Measurements from ENCODE around the gene FAM120B.

The FAM120B gene

GRCh38 chr6:170429450-170429849 lies 122.9 kb downstream of the FAM120B start:
- DNase-seq: no peak

DNA sequence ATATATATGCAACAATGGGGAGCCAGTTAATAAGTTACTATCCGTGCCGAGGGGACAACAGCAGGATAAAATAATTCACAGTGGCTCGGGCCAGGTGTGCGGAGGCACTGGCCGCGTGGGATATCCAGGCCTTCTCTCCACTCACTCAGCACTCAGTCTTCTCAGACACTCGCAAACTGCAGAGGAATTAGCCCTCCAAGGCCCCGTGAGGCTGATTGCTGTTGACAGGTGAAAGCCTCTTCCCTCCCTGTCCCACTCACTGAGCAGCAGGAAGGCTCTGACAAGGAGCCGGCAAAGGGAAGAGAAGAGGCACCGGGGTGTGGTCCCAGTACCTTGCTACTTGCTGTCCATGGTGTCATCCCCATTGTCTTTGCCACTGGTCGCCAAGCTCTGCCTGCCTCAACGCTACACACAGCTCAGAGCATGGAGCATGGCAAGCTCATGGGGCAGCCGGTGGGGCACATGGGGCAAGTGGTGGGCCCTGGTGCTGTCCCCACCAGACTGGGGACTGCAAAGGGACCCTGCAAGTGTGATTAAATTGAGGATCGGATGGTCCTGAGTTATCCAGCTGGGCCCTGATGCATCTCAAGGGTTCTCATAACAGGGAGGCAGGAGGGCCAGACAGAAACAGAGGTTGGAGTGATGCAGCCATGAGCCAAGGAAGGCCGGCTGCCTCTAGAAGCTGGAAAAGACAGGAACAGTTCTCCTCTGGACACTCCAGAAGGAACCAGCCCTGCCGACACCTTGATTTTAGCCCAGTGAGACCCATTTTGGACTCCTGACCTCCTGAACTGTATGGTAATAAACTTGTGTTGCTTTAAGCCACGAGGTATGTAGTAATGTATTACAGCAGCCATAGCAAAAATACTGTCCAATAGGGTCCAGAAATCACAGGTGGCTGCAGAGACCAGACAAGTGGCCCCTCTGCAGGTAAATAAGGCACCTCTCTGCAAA lies 126.9 kb downstream of the FAM120B start:
- DNase-seq: no peak

GRCh38 chr6:170434117-170434820 lies 127.7 kb downstream of the FAM120B start:
- no peak for DNase-seq

- DNase-seq: no peak
Measured at GRCh38 chr6:170434821-170435155, 128.2 kb downstream of the FAM120B start.

DNA sequence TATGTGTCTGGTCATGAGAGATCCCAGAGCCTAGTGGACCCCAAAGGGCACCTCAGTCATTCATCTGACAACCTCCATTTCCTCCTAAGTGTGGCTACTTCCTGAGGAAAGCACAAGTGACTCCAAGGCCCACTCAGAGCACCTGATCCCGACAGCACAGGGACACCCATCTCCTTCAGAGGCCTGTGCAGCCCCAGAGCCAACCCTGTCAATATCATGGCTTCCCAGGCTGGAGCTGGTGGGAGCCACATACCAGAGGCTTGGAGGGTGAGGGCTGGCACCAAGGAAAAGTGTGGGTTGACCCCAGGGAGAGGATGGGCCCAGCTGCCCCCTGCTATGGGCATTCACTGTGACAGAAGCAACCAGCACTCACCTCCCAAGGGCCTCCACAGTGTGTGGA lies 129.2 kb downstream of the FAM120B start:
- DNase-seq: no peak

DNA sequence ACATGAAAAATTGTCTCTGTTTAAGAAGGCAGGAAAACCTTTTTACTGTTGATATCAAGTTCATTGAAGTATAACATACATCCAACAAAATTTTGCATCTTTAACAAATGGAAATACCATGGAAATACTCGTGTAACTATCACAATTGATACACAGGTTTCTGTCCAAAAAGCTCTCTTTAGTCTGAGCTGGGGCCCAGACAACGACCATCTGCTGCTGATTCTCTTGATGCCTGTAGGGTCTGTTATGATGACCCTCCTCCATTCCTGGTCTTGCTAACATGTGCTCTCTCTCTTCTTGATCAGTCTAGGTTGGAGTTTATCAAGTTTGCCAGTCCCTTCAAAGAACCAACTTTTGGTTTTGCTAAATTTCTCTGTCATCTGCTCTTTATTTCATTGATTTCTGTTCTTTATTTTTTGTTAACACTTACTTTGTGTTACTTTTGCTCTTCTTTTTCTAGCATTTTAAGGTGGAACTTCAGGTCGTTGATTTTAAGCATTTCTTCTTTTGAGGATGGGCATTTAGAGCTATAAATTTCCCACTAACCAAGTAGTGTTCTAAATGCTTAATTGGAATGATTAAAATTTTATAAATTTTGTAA lies 129.8 kb downstream of the FAM120B start:
- no peak for DNase-seq

DNA sequence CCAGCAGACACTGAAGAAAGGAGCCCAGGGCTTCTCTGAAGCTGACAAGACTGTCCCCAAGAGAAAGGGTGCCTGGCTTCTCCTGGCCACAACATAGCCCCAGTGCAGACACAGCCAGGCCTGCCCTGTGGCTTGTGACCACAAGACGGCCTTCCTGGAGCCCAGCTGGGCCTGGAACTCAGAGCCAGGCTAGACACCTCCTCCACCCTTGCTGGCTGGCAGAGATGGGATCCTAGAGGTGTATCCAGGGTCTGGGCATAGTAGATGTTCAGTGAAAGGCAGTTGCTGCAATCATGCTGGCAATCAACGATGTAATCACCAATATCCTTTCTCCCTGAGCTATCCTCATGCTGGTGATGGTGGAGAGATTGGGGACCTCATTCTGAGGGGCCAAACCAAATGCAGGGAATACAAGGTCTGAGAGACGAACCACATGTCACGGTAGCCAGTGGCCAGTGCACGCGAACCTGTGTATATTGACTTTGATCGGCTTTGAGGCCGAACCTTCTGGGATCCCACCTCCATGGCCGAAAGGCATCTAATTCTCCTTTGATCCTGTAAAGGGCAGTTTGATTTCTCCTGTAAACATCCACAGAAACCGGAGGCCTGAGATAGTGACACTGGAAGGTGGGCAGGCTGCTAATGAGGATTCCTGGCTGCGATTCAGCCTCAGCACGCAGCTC lies 131.3 kb downstream of the FAM120B start:
- no peak for DNase-seq

DNA sequence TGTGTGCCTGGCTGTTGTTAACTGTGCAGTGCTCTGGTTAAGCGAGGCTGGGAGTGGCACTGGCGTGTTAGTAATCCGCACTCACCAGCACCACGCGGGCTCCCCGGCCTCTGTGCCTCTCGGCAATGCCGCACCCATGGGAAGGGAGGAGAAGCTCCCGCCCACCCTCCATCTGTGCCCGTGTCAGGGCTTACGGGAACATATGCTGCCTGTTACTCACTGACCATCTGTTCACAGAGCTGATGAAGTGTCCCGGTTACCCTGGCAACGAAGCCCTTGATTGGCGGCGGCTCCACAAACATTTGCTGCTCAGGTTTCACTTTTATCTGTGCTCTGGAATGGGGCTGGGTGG lies 131.8 kb downstream of the FAM120B start:
- DNase-seq: no peak

- DNase-seq: no peak
Measured at GRCh38 chr6:170438861-170439260, 132.3 kb downstream of the FAM120B start.

DNA sequence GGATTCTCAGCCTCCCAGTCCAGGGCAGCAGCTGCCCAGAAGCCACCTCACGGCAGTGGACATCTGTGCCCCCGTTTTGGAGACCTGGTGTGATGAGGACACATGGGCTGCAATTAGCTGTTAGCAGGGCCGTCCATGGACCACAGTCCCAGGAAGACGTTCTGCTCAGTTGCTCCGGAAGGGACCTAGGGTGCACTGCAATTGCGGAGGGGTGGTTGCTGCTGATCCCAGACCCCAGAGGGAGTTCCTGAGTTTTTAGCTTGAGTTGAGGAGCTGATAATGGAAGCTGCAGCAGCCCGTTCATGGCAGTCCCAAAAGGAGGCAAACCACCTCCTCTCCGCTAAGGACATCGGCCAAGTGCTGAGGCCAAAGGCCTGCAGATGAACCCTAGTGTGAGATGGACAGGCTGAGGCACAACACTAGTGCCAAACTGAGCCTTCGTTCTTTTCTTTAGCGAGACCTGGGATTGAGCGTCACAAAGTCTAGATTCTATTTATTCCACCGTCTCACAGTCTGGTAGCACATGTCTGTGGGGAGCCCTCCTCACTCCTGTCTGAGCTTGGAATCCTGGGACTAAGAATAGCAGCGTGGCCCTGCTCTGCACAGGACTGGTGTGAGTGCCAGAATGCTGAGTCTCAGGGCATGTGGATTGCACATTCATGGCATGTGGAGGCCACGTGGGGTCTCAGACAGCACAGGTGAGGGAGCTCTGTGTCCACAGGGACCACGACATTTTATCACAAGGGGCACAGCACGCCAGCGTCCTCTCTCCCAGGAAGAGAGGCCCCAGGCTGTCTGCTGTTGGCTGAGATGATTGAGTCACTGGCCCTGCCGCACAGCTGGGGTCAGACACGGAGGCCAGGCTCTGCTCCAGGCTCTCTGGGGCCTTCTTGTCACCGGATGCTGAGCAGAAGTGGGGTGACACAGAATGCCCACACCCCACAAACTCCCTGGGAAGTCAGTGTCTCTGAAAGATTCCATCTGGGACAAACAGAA lies 133.1 kb downstream of the FAM120B start:
- no peak for DNase-seq

- DNase-seq: no peak
Measured at GRCh38 chr6:170440437-170440836, 133.9 kb downstream of the FAM120B start.

- no peak for DNase-seq
Measured at GRCh38 chr6:170441316-170441715, 134.8 kb downstream of the FAM120B start.

DNA sequence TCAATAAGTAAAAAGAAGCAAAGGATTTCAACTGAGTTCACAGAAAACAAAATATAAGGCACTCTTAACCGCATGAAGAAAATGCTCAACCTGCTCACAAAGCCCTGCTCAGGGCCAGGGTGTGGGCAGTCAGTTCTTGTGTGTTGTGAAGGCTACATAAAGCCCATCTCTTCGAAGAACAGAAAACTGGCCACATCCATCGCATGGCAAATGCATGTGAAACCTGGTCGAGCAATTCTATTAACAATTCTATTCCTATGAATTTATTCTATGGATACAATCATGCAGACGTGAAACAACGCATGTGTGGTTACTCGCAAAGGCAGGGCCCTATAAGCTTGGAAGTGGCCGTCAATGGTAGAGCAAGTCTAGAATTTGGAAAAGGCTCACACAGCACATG lies 136.0 kb downstream of the FAM120B start:
- no peak for DNase-seq

GRCh38 chr6:170443151-170443662 lies 136.6 kb downstream of the FAM120B start:
- DNase-seq: no peak

DNA sequence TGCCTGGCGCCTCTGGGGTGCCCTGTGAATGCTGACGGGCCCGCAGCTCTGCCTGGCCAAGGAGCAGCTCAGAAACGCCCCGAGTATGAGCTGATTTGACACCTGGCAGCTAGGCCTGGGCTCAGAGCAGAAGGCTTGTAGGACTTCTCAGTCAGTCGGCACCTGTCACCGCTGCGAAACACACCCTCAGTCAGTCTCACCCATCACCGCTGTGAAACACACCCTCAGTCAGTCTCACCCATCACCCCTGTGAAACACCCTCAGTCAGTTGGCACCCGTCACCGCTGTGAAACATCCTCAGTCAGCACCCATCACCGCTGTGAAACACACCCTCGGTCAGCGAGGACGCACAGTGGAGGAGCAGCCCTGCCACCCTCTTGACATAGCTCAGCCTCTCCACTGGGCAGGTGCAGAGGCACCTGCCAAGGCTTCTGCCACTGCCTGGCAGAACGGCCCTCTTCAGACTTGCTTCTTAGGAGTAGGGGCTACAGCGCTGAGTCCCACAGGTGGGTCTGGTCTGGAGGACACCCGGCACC lies 137.6 kb downstream of the FAM120B start:
- no peak for DNase-seq

DNA sequence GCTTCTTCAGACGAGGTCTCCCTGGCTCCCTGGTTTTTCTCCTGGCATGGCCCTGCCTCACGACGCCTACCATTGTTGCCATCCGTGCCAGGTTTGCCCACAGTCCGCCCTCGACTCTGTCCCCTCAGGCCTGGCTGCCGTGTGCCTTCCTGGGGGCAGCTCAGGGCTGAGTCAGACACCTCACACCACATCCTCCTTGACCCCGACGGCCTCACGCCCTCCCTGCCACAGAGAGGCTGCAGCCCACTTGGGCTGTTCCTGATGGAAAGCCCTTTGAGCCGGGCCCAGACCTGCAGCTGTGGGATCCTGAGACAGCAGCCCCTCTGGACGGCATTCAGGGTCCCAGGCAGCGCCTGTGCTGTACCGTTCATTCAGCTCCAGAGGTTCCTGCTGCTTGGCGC lies 138.3 kb downstream of the FAM120B start:
- DNase-seq: no peak

DNA sequence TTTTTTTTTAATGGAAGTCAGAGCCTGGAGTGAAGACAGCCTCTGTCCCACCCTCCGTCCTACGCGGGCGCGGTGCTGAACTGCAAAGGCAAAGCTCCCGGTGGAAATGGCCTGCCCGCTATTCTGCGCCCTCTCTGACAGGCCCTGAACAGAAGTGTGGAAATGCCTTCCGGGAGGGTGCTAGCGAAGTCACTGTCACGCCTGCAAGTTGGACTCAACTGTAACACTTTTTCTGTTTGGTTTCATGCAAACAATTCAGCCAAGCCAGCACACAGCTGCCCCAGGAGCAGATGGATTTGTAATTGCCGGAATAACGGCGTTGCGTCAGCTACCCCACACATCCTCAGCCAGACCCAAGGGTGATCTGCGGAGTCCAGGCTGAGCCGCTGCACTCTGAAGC lies 138.9 kb downstream of the FAM120B start:
- DNase-seq: no peak

DNA sequence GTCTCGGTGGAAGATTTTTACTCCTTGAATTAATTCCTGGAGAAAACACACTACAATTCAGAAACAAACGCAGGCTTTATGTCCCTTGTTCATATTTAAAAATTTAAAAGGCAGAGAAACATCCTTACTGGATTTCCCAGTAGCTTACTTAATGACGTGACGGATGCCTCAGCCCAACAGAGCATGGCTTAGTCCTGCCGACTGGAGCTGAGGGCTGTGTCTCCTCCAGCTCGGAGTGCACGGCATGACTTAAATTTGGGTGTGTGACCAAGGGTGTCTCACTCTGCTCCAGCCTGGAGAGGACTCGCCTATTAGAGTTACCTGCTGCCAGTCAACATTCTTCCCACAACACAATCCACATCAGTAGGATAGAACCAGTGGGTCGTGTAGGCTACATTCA lies 139.4 kb downstream of the FAM120B start:
- no peak for DNase-seq

- DNase-seq: no peak
Measured at GRCh38 chr6:170446841-170447560, 140.4 kb downstream of the FAM120B start.

GRCh38 chr6:170447561-170447930 lies 141.0 kb downstream of the FAM120B start:
- DNase-seq: no peak

DNA sequence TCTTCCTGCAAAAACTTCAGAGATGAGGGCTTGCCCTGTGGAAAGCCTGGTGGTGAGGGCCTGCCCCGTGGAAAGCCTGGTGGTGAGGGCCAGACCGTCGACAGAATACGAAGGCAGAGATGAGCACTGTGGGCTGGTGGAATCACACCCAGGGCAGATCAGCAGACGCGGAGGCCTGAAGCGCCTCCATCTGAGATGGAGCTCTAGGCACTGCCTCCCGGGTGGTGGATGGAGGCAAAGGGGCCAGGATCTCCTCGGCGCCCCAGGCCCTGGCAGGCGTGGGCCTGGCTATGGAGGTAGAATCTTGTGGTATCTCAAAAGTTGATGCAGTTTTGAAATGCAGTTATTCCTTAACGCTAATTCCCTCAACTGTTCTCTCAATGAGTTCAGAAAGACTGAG lies 141.8 kb downstream of the FAM120B start:
- no peak for DNase-seq
